ENCODE results near the gene SHLD2.

SHLD2 gene

GRCh38 chr10:87058171-87058570, 36.8 kb upstream of the SHLD2 start:
- POLR2A ChIA-PET, result no interaction called here
- TF ChIP-seq NFRKB (IDR thresholded peaks at IDR 0.05) (no peak), LEF1 (IDR thresholded peaks at IDR 0.05; ENCODE audit: borderline replicate concordance) (no peak), TARDBP (IDR thresholded peaks at IDR 0.05) (no peak)
- no peak for DNase-seq (ENCODE audit: extremely low spot score)
- CTCF ChIA-PET, result no interaction called here

GRCh38 chr10:87059401-87059800, 35.6 kb upstream of the SHLD2 start:
- CTCF ChIA-PET, result no interaction called here
- DNase-seq (ENCODE audit: extremely low spot score), result no peak
- TF ChIP-seq CTBP1 (IDR thresholded peaks at IDR 0.05; ENCODE audit: borderline replicate concordance), result no peak
- no peak for TF ChIP-seq FOXA1 (IDR thresholded peaks at IDR 0.05)
- no peak for TF ChIP-seq ARNT (IDR thresholded peaks at IDR 0.05)
- no peak for TF ChIP-seq NFRKB (IDR thresholded peaks at IDR 0.05)
- no peak for TF ChIP-seq FOXM1 (IDR thresholded peaks at IDR 0.05; ENCODE audit: borderline replicate concordance)
- no peak for TF ChIP-seq SP1 (IDR thresholded peaks at IDR 0.05)
- TF ChIP-seq LEF1 (IDR thresholded peaks at IDR 0.05; ENCODE audit: borderline replicate concordance), result no peak
- no peak for TF ChIP-seq ELF4 (IDR thresholded peaks at IDR 0.05)
- TF ChIP-seq BHLHE40 (IDR thresholded peaks at IDR 0.05; ENCODE audit: borderline replicate concordance), result no peak
- no peak for TF ChIP-seq ZNF384 (IDR thresholded peaks at IDR 0.05)
- TF ChIP-seq SUZ12 (IDR thresholded peaks at IDR 0.05), result no peak
- TF ChIP-seq HDGF (IDR thresholded peaks at IDR 0.05; ENCODE audit: borderline replicate concordance), result no peak
- TF ChIP-seq TARDBP (IDR thresholded peaks at IDR 0.05), result no peak
- TF ChIP-seq L3MBTL2 (conservative IDR thresholded peaks at IDR 0.05), result no peak
- no peak for TF ChIP-seq FOXK2 (IDR thresholded peaks at IDR 0.05)
- TF ChIP-seq PKNOX1 (IDR thresholded peaks at IDR 0.05), result no peak
- POLR2A ChIA-PET, result interaction anchor here (1.2 kb wide), 1 partner anchor 14 kb away, joined by 3 read pairs; no protein-coding TSS in a partner anchor

- DNase-seq (ENCODE audit: extremely low spot score), result no peak
- ChIA-PET POLR2A (interaction anchor here (1.2 kb wide), 1 partner anchor 15 kb away, joined by 3 read pairs; no protein-coding TSS in a partner anchor), CTCF (no interaction called here)
- no peak for TF ChIP-seq PKNOX1 (IDR thresholded peaks at IDR 0.05)
- no peak for TF ChIP-seq FOXM1 (IDR thresholded peaks at IDR 0.05; ENCODE audit: borderline replicate concordance)
- no peak for TF ChIP-seq SUZ12 (IDR thresholded peaks at IDR 0.05)
- no peak for TF ChIP-seq ZNF384 (IDR thresholded peaks at IDR 0.05)
- TF ChIP-seq SP1 (IDR thresholded peaks at IDR 0.05), result no peak
- TF ChIP-seq LEF1 (IDR thresholded peaks at IDR 0.05; ENCODE audit: borderline replicate concordance), result no peak
Observed at GRCh38 chr10:87060280-87060928, 34.6 kb upstream of the SHLD2 start.

- ChIA-PET POLR2A (no interaction called here), CTCF (no interaction called here)
- TF ChIP-seq FOXK2 (IDR thresholded peaks at IDR 0.05), result no peak
- no peak for TF ChIP-seq SP1 (IDR thresholded peaks at IDR 0.05)
- TF ChIP-seq LEF1 (IDR thresholded peaks at IDR 0.05; ENCODE audit: borderline replicate concordance), result no peak
- no peak for TF ChIP-seq L3MBTL2 (conservative IDR thresholded peaks at IDR 0.05)
- TF ChIP-seq CTBP1 (IDR thresholded peaks at IDR 0.05; ENCODE audit: borderline replicate concordance), result no peak
- DNase-seq (ENCODE audit: extremely low spot score), result no peak
Observed at GRCh38 chr10:87064651-87065050, 30.4 kb upstream of the SHLD2 start.

- TF ChIP-seq SP1 (IDR thresholded peaks at IDR 0.05) (no peak), HDGF (IDR thresholded peaks at IDR 0.05; ENCODE audit: borderline replicate concordance) (no peak), FOXM1 (IDR thresholded peaks at IDR 0.05; ENCODE audit: borderline replicate concordance) (no peak), ELF4 (IDR thresholded peaks at IDR 0.05) (no peak), LEF1 (IDR thresholded peaks at IDR 0.05; ENCODE audit: borderline replicate concordance) (no peak), TARDBP (IDR thresholded peaks at IDR 0.05) (no peak), BHLHE40 (IDR thresholded peaks at IDR 0.05; ENCODE audit: borderline replicate concordance) (no peak), FOXK2 (IDR thresholded peaks at IDR 0.05) (no peak), L3MBTL2 (conservative IDR thresholded peaks at IDR 0.05) (no peak), NFRKB (IDR thresholded peaks at IDR 0.05) (no peak), FOXA1 (IDR thresholded peaks at IDR 0.05) (no peak), ARNT (IDR thresholded peaks at IDR 0.05) (no peak), CTBP1 (IDR thresholded peaks at IDR 0.05; ENCODE audit: borderline replicate concordance) (no peak), SUZ12 (IDR thresholded peaks at IDR 0.05) (no peak), ZNF384 (IDR thresholded peaks at IDR 0.05) (no peak), PKNOX1 (IDR thresholded peaks at IDR 0.05) (no peak)
- ChIA-PET POLR2A (no interaction called here), CTCF (no interaction called here)
- no peak for DNase-seq (ENCODE audit: extremely low spot score)
Observed at GRCh38 chr10:87066178-87066577, 28.8 kb upstream of the SHLD2 start.

- POLR2A ChIA-PET, result no interaction called here
- CTCF ChIA-PET, result no interaction called here
Observed at GRCh38 chr10:87066865-87067264, 28.1 kb upstream of the SHLD2 start.

More at GRCh38 chr10:87066865-87067264, 28.1 kb upstream of the SHLD2 start:
- TF ChIP-seq SP1 (IDR thresholded peaks at IDR 0.05) (no peak), NFRKB (IDR thresholded peaks at IDR 0.05) (no peak), ARNT (IDR thresholded peaks at IDR 0.05) (no peak), BHLHE40 (IDR thresholded peaks at IDR 0.05; ENCODE audit: borderline replicate concordance) (no peak), FOXK2 (IDR thresholded peaks at IDR 0.05) (no peak), FOXA1 (IDR thresholded peaks at IDR 0.05) (no peak), FOXM1 (IDR thresholded peaks at IDR 0.05; ENCODE audit: borderline replicate concordance) (no peak), ELF4 (IDR thresholded peaks at IDR 0.05) (no peak), LEF1 (IDR thresholded peaks at IDR 0.05; ENCODE audit: borderline replicate concordance) (no peak), L3MBTL2 (conservative IDR thresholded peaks at IDR 0.05) (no peak), PKNOX1 (IDR thresholded peaks at IDR 0.05) (no peak), CTBP1 (IDR thresholded peaks at IDR 0.05; ENCODE audit: borderline replicate concordance) (no peak), HDGF (IDR thresholded peaks at IDR 0.05; ENCODE audit: borderline replicate concordance) (no peak), TARDBP (IDR thresholded peaks at IDR 0.05) (no peak), SUZ12 (IDR thresholded peaks at IDR 0.05) (no peak), ZNF384 (IDR thresholded peaks at IDR 0.05) (no peak)
- no peak for DNase-seq (ENCODE audit: extremely low spot score)

Measured in HEK293T (cell line).